Measurements from ENCODE around the gene MLXIP.

GRCh38 chr12:122117979-122118378, 39.4 kb downstream of the MLXIP start:
- TF ChIP-seq CTCF (conservative IDR thresholded peaks at IDR 0.05; ENCODE audit: low read length), result no peak
- no peak for TF ChIP-seq EZH2phosphoT487 (IDR thresholded peaks at IDR 0.05; ENCODE audit: borderline replicate concordance)

Measured in Loucy (cell line).